Epidermal melanocyte (primary cell): ENCODE data around the gene HNRNPC.
"Not testable (repeated sequence)": the region's sequence is repeated elsewhere in the genome, so short reads cannot be mapped to it uniquely, and the experiment has no call there.

Source experiments
- DNase-seq: peaks from one replicate; pipeline ENCODE4 v3.0.0; 2011; ENCODE audit warnings: low spot score; ENCODE audit not compliant: insufficient read length

The HNRNPC gene

DNA sequence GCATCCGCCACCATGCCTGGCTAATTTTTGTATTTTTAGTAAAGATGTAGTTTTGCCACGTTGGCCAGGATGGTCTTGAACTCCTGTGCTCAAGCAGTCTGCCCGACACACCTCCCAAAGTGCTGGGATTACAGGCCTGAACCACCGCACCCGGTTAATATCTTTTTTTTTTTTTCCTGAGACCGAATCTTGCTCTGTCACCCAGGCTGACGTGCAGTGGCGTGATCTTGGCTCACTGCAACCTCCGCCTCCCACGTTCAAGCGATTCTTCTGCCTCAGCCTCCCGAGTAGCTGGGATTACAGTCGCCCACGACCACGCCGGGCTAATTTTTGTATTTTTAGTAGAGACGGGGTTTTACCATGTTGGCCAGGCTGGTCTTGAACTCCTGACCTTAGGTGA lies 3.4 kb upstream of the HNRNPC start:
- DNase-seq = not testable (repeated sequence)

GRCh38 chr14:21268617-21269251 lies 508 bp downstream of the HNRNPC start:
- no peak for DNase-seq

DNA sequence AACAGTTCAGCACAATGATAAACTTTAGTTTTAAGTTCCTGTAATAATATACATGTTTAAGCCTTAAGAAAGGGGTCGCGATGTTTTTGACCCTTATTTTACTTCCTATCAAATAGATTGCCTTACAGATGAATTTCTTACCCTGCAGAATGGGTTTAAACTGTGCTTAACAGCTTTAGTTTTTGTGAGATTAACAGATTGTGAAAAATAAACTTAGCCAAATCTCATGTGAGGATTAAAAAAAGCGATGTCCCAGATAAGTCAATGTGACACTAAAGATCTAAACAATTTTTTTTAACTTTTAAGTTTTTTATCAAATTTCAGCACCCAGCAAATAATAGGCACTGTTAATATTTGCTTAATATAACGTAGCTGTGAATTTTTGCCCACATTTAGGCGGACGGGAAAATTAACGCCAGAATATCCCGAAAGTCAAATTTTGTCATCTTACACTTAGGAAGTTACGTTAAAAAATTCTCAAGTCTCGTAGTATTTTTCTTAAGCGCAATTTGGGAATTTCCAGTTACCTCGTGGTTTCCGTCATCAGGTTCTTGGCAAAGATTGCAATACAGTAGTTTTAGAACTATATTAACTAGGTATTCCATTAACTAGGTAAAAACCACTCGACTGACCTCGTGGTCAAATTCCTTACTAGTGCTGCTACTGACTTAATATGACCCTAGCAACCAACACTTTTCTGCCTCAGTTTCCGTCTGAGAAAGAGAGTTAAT lies 1.2 kb downstream of the HNRNPC start:
- DNase-seq = no peak

DNA sequence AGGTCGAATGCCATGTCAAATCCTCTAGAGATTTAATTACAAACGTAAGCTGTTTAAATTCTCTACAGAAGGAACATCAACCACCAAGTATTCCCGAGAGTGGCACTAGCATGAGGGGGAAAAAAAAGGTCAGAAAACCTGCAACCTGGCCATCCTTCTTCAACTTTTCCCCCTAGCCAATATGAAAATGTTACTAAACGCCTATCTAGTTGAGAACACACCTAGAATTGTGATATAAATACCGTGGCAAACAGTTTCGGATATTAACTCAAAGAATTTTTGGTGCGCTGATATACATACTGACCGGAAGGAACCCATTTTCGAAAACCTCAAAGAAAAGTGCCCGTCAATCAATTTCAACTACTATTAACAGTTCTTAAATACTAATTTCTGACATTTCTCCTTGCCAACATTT lies 1.8 kb downstream of the HNRNPC start:
- no peak for DNase-seq

DNA sequence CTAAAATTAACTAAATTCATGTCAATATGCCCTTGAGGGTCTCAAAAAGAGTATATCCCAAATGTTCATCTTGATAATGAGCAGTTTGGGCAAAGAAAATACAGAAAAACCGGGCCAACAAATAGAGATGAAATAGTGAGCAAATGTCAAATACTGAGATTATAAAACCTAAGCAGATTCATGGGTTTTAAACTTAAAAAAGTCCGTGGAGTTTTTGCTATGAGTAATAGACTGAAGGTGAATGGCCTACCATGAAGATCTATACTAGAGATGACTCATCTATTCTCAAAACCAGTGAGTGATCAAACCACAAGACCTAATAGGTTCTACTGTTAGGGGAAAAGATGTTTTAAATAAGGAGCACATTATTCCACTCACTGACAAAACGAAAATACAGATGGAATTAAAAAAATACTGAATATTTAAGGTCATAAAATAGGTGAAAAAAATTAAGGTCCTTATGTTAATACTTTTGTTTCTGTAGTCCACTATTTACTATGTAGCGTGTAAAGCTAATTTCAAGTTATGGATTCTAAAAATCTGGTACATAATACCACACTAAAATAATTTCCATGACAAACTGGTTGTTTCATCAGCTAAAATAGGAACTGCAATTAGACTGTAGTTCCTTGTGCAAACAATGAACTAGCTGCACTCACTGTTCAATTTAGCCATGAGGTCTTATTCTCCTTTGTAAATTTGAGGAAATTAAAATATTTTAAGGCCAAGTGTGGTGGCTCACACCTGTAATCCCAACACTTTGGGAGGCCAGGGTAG lies 5.0 kb downstream of the HNRNPC start:
- no peak for DNase-seq

GRCh38 chr14:21263284-21264024 lies 5.8 kb downstream of the HNRNPC start:
- no peak for DNase-seq

DNA sequence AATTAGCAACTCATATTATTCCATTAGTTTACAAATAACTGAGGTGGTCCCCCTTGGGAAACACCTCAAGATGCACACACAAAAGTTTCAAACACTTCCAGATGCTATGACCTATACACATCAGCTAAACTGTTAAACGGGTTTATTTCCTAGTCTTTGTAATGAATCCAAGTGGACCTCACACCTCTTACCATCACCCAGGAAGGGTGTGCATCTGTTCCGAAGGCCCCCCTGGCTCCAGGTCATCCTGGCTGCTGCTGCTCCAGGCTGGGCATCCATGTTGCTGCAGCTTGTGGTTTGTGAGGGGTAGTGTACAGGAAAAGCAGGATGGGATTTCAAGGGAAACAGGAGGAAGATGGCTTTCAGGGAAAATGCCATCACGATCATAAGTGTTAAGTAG lies 6.8 kb downstream of the HNRNPC start:
- no peak for DNase-seq

GRCh38 chr14:21261824-21262223 lies 7.4 kb downstream of the HNRNPC start:
- DNase-seq = no peak

DNA sequence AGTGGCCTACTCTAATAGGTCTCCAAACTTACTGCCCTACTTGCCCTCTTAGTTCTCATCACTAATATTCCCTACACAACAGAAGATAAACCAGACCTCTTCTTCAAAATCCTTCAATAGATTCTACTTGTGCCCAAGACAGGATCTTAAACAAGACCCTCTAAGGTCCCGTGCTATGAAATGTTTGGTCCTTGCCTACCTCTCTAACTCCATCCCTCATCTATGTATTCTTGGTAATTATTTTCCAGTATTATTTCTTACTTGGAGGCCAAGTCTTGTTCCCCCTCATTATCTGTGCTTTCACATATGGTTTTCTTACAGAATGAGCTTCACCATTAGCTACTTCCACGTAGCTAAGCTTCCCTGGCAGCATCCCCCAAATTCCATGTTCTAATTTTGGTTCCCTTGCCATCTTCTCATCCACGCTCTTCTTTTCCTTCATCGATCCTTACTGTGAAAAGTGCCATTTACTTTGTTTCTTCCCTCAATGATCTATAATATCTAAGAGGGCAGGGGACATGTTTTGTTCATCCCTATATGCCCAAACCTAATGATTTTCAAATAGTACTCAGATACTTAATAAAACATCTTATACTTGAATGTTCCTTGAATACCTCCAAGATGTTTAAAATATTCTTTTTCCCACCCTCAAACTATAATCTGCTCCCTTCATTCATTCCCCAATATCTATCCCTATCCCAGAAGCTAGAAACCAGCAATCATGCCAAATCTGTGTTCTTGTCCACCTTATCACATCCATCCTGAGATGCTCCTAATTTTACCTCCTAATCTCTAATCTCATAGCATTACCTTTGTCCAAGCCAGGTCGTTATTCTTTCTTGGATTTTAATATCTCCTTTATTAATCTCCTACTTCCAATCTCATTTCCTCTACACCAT lies 10.1 kb downstream of the HNRNPC start:
- DNase-seq = no peak

- DNase-seq = no peak
Observed at GRCh38 chr14:21258005-21258888, 11.0 kb downstream of the HNRNPC start.

DNA sequence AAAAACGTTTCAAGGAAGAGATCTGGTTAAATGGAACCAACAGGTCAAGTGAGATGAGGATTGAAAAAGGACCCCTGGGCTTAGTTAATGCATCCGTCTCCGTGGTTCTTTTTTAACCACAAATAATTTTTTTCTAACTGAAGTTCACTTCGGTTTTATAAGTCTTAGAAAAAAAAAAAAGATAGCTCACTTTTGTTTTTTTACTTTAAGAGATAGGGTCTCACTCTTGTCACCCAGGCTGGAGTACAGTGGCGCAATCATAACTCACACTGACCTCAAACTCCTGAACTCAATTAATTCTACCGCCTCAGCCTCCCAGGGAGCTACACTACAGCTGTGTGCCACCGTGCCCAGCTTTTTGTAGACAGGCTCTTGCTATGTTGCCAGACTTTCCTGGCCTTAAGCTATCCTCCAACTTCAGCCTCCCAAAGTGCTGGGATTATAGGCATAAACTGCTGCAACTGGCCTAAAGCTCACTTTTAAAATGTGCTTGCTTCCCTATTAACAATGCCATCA lies 11.8 kb downstream of the HNRNPC start:
- DNase-seq = no peak

DNA sequence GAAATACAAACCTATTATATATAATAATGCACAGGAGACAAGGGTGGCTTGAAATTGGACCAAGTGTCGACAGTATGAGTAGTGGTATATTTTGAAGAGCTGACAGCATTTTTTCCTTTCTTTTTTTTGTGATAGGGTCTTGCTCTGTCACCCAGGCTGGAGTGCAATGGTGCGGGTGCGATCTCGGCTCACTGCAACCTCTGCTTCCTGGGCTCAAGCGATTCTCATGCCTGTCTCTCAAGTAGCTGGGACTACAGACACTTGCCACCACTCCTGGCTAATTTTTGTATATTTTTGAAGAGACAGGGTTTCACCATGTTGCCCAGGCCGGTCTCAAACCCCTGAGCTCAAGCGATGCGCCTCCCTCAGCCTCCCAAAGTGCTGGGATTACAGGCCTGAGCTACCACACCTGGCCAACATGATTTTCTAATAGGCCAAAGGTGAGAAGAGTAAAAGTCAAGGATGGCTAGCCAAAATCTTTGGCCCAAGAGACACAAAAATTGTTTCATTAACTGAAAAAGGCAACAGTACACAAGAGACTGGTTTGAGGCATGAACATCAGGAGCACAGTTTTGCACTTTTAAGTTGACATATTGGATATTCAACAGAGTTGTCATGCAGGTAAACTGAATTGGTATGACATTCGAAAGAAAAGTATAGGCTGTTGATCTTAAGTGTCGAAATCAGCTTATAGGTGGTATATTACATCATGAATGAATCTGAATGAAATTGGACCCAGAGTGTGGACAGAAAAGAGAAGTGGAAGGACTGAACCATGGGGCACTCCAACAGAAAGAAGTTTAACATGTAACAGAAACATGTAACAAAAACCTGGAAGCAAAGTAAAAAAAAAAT lies 12.5 kb downstream of the HNRNPC start:
- DNase-seq = no peak

DNA sequence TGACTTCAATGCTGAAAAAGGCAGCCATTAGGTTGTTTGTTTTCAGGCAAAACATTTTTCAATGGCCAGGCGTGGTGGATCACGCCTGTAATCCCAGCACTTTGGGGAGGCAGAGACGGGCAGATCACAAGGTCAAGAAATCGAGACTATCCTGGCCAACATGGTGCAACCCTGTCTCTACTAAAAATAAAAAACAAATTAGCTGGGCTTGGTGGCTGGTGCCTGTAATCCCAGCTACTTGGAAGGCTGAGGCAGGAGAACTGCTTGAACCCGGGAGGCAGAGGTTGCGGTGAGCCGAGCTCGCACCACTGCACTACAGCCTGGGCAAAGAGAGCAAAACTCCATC lies 13.2 kb downstream of the HNRNPC start:
- not testable (repeated sequence) for DNase-seq

GRCh38 chr14:21255385-21256101 lies 13.7 kb downstream of the HNRNPC start:
- DNase-seq = no peak

- DNase-seq = no peak
Observed at GRCh38 chr14:21252149-21252548, 17.1 kb downstream of the HNRNPC start.

DNA sequence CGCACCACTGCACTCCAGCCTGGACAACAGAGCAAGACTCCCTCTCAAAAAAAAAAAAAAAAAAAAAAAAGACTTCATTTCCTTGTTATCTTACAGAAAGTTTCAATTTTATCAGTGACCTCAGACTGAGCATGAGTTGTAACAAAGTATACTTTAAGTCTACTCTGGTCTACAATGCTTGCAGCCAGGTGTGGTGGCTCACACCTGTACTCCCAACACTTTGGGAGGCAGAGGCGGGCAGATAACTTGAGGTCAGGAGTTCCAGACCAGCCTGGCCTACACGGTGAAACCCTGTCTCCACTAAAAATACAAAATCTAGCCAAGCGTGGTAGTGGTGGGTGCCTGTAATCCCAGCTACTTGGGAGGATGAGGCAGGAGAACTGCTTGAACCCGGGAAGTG lies 18.0 kb downstream of the HNRNPC start:
- no peak for DNase-seq

- DNase-seq = no peak
Observed at GRCh38 chr14:21248739-21249411, 20.4 kb downstream of the HNRNPC start.
